KBM-7 (cell line): ENCODE data around the gene STARD13.

ENCODE experiments used
- DNase-seq: peaks from one replicate; pipeline ENCODE4 v3.0.0-alpha.2; 2015
- in situ Hi-C: fragments of 300-500 bp; cut with MboI; formaldehyde crosslinking; loops from 2 replicates; pipeline ENCODE4 v1.14.3; 2020; ENCODE audit warnings: low sequenced_read_pairs, low pct_unique_long_range_greater_than_20kb, mixed read lengths

STARD13 gene

GRCh38 chr13:33087790-33088189, 197.8 kb downstream of the STARD13 start:
- in situ Hi-C loops: no loop called here
- no peak for DNase-seq

GRCh38 chr13:33087091-33087490, 198.5 kb downstream of the STARD13 start:
- DNase-seq: no peak
- in situ Hi-C loops: no loop called here

- no peak for DNase-seq
- in situ Hi-C loops: no loop called here
Observed at GRCh38 chr13:33083054-33083453, 202.5 kb downstream of the STARD13 start.

GRCh38 chr13:33081666-33082065, 203.9 kb downstream of the STARD13 start:
- in situ Hi-C loops: no loop called here
- no peak for DNase-seq

- in situ Hi-C loops: no loop called here
- DNase-seq: no peak
Observed at GRCh38 chr13:33080972-33081590, 204.5 kb downstream of the STARD13 start.

GRCh38 chr13:33079960-33080359, 205.6 kb downstream of the STARD13 start:
- in situ Hi-C loops: no loop called here
- peak; percentile 28 for DNase-seq

- no peak for DNase-seq
- in situ Hi-C loops: no loop called here
Observed at GRCh38 chr13:33078263-33078662, 207.3 kb downstream of the STARD13 start.

- DNase-seq: no peak
- in situ Hi-C loops: no loop called here
Observed at GRCh38 chr13:33076001-33076992, 209.3 kb downstream of the STARD13 start.

GRCh38 chr13:33073338-33073737, 212.2 kb downstream of the STARD13 start:
- no peak for DNase-seq
- in situ Hi-C loops: no loop called here

- no peak for DNase-seq
- in situ Hi-C loops: no loop called here
Observed at GRCh38 chr13:33072759-33073158, 212.8 kb downstream of the STARD13 start.

GRCh38 chr13:33072282-33072681, 213.3 kb downstream of the STARD13 start:
- in situ Hi-C loops: no loop called here

GRCh38 chr13:33070713-33071112, 214.8 kb downstream of the STARD13 start:
- in situ Hi-C loops: no loop called here
- no peak for DNase-seq

More at GRCh38 chr13:33072282-33072681, 213.3 kb downstream of the STARD13 start:
- no peak for DNase-seq

GRCh38 chr13:33069365-33069764, 216.2 kb downstream of the STARD13 start:
- peak; percentile 49 for DNase-seq
- in situ Hi-C loops: no loop called here

- DNase-seq: no peak
Observed at GRCh38 chr13:33066329-33066728, 219.2 kb downstream of the STARD13 start.

GRCh38 chr13:33060815-33061214, 224.7 kb downstream of the STARD13 start:
- DNase-seq: no peak
- in situ Hi-C loops: no loop called here

More at GRCh38 chr13:33066329-33066728, 219.2 kb downstream of the STARD13 start:
- in situ Hi-C loops: no loop called here

- in situ Hi-C loops: no loop called here
- DNase-seq: no peak
Observed at GRCh38 chr13:33058776-33059327, 226.7 kb downstream of the STARD13 start.

GRCh38 chr13:33057019-33057780, 228.4 kb downstream of the STARD13 start:
- in situ Hi-C loops: no loop called here
- DNase-seq: peak; percentile 22

- DNase-seq: no peak
- in situ Hi-C loops: no loop called here
Observed at GRCh38 chr13:33053397-33054066, 232.0 kb downstream of the STARD13 start.
